Stimulated activated CD4-positive, alpha-beta T cell treated with anti-CD3 and anti-CD28 coated beads, Interleukin-2, amount 100 ng/mL, for 24 hours (primary cell): Measurements from ENCODE around the gene GABRG2.

Experiments used
- DNase-seq, 2 donors: peaks; one replicate each; pipeline ENCODE4 v3.0.0-alpha.2; 2020

GABRG2 gene

DNA sequence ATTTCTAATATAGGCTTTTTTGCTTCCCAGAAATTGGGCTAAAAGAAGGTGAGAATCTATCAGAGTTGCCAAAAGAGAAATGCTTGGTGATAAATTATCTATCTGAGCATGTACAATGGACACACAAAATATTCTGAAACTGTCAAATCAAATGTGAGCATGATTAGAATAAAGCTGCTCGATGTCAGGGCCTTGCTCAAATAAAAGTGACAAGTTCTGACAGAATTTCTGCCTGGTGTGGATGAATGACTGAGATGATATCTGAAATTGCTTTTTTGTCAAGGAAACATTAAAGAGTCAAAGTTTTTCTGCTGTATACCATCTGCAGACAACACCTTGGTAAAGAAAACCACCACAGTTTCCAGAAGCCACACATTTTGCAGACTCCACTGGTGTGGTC is 128.8 kb downstream of the GABRG2 start:
- no peak for DNase-seq

- DNase-seq = no peak
Measured at GRCh38 chr5:162202285-162202880, 134.8 kb downstream of the GABRG2 start.
